Thoracic aorta (tissue), 2 donors: ENCODE data around the gene FMNL1. TPM values are rescaled to one million over a fixed set of nuclear protein-coding genes. Genes with fewer than 3 reads are reported as not detected.

Experiments
- ATAC-seq: fragments of 150-250 bp; one replicate; pipeline ENCODE4 v1.8.0; 2017; ENCODE audit warnings: low read depth; ENCODE audit not compliant: insufficient number of reproducible peaks, low FRiP score
- DNase-seq: peaks from one replicate; pipeline ENCODE4 v3.0.0-alpha.2; 2020; ENCODE audit warnings: low spot score
- H3K27ac ChIP-seq, 2 donors: fragments of 200-600 bp; sonication (generic); 1 replicate in 1 of 2; 2 replicates in 1 of 2; pipeline ENCODE4 v1.5.1; 2016; ENCODE audit warnings: mild to moderate bottlenecking in 2 of 2, moderate library complexity in 2 of 2
- H3K27me3 ChIP-seq: fragments of 200-600 bp; sonication (generic); replicated peaks from 2 replicates; pipeline ENCODE4 v1.6.0; 2016; ENCODE audit warnings: mild to moderate bottlenecking; ENCODE audit not compliant: insufficient read depth
- H3K36me3 ChIP-seq: fragments of 200-600 bp; sonication (generic); one replicate; pipeline ENCODE4 v1.5.1; 2016
- H3K4me1 ChIP-seq, 2 donors: fragments of 200-600 bp; sonication (generic); 1 replicate in 1 of 2; 2 replicates in 1 of 2; pipeline versions ENCODE4 v1.5.1 to v1.6.0; 2016; ENCODE audit warnings: low read depth in 2 of 2, mild to moderate bottlenecking in 1 of 2; ENCODE audit not compliant: control insufficient read depth in 1 of 2
- H3K4me3 ChIP-seq: fragments of 200-600 bp; sonication (generic); 2 replicates; pipeline ENCODE4 v1.5.1; 2016; ENCODE audit warnings: mild to moderate bottlenecking
- H3K9me3 ChIP-seq: fragments of 200-600 bp; sonication (generic); 2 replicates; pipeline ENCODE4 v1.5.1; 2016
- total RNA-seq, 2 donors: library from RNA; depleted of rRNA; stranded (reverse); fragments of >200 nt; gene quantifications; one replicate each; pipeline versions ENCODE4 v1.1.0 to v1.2.3, GENCODE V29; 2016
- TF ChIP-seq, protein P1 (sequence below): fragments of 200-600 bp; sonication (generic); IDR thresholded peaks from one replicate; pipeline ENCODE4 v1.5.1; 2019; ENCODE audit warnings: antibody characterized with exemption

FMNL1 gene
- total RNA-seq, 2 donors from 2014 or later, result 31.4 to 37.2 TPM

DNA sequence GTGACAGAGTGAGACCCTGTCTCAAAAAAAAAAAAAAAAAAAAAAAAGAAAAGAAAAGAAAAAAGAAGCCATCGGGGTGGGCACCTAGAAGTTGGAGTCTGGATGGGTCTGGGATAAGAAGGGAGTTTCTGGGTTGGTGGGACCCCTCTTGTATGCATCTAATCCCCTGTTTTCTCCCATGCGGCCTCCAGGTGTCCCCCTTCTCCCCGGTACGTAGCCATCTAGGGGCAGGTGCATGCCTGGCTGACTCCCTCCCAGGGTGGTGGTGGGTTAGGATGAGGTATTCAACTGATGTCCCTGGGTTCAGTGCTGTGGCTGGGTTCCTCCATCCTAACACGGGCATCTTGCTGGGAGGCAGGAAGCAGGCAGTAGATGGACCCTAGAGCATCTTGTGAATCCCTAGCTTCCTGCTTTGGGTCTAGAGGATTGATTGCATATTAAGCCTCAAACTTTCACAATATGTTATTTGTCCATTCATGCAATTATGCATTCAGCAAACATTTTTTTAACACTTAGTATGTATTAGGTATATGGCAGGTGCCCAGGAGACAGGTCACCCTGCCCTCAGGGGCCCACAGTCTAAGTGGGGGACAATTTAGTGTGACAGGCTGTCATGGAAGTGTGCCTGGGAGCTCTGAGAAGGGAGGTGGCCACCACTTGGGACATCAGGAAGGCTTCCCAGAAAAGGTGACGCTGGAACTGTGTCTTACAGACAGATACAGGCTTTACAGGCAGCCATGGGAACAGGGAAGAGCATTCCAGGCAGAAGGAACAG is 13.1 kb downstream of the FMNL1 start:
- H3K4me1 ChIP-seq, result no peaks in the 10 kb centered on the region
- no peaks in the 10 kb centered on the region for H3K27me3 ChIP-seq
- DNase-seq, result no peak
- H3K9me3 ChIP-seq, result no peaks in the 10 kb centered on the region
- no peak overlapping the region for H3K27ac ChIP-seq
- TF ChIP-seq, protein P1, sequence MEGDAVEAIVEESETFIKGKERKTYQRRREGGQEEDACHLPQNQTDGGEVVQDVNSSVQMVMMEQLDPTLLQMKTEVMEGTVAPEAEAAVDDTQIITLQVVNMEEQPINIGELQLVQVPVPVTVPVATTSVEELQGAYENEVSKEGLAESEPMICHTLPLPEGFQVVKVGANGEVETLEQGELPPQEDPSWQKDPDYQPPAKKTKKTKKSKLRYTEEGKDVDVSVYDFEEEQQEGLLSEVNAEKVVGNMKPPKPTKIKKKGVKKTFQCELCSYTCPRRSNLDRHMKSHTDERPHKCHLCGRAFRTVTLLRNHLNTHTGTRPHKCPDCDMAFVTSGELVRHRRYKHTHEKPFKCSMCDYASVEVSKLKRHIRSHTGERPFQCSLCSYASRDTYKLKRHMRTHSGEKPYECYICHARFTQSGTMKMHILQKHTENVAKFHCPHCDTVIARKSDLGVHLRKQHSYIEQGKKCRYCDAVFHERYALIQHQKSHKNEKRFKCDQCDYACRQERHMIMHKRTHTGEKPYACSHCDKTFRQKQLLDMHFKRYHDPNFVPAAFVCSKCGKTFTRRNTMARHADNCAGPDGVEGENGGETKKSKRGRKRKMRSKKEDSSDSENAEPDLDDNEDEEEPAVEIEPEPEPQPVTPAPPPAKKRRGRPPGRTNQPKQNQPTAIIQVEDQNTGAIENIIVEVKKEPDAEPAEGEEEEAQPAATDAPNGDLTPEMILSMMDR, result no peak
- ATAC-seq, result no peak
- no peak overlapping the region for H3K4me3 ChIP-seq
- H3K36me3 ChIP-seq, result no peaks in the 10 kb centered on the region

DNA sequence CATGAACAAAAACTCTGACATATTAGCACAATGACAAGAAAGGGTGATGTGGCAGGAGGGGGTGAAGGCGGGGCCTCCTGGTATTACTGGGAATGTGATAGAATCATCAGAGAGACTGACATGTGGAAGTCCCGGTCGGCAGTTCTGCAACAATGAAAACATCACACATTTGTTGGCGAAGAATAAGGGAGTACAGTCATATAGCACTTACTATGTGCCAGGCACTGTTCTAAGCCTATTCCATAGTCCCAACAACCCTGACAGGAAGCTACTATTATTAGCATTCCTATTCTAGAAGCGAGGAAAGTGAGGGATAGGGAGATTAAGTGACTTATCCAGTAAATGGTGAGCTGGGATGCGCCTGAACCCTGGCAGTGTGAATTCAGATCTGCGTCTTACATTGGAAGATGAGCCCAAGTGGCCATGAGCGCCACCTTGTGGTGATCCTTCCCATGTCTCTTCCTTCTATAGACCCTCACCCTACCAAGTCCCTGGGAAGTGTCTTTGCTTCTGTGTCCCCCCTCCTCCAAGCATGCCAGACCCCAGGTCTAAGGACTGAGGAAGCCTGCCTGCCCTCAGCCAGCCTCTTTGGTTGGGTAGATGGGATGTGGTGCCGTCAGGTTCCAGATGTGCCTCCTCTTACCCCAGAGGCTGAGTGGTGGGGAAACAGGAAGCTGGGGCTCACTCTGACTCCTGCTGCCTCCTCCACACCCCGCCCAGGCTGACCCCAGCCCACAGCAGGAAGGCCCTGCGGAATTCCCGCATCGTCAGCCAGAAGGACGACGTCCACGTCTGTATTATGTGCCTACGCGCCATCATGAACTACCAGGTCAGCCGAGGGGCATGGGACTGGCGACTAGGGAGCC is 14.0 kb downstream of the FMNL1 start:
- ATAC-seq, result no peak
- TF ChIP-seq, protein P1, result peak; percentile 69

DNA sequence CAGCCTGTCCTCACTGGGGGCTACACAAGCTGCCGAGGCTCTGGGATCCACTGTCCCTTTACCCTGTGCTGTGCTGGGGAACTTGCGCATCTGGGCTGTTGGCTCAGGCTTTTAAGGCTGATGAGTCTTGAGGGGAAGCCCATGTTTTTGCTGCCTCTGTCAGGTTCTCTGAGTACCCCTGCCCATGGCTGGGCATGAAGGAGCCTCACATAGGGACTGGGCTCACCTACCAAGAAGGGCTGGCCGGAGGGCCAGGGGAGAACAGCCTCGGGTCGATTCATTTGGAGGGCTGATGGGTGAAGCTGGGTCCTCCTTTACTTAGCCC is 14.6 kb downstream of the FMNL1 start:
- Histone ChIP-seq H3K9me3 (no peaks in the 10 kb centered on the region), H3K36me3 (no peaks in the 10 kb centered on the region), H3K4me3 (no peak overlapping the region), H3K4me1 (peaks cover 0 to 8% of the 10 kb centered on the region in 2 donors), H3K27ac (no peak overlapping the region), H3K27me3 (no peaks in the 10 kb centered on the region)
- DNase-seq, result no peak
- ATAC-seq, result no peak
- TF ChIP-seq, protein P1, result no peak

More for the DNA sequence above, 14.0 kb downstream of the FMNL1 start:
- Histone ChIP-seq H3K4me1 (peaks cover 0 to 2% of the 10 kb centered on the region in 2 donors), H3K4me3 (no peak overlapping the region), H3K9me3 (no peaks in the 10 kb centered on the region), H3K36me3 (no peaks in the 10 kb centered on the region), H3K27ac (no peak overlapping the region), H3K27me3 (no peaks in the 10 kb centered on the region)
- peak; percentile 30 for DNase-seq

DNA sequence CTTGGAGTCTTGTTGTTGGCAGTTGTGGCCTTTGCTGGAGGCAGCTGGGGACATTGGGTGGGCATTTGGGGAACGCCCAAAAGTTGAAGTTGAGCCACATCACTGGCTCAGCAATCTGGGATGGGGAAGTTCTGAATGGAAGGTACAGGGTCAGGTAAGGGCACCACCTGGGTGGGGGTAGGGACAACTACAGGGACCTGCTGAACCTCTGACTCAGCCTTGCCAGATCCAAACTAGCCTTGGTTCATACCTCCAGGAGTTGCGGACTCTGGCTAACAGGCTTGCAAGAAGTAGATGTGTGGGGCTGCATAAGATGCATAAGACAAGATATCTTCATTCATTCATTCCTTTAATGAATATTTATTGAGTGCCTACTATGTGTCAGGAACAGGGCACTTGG is 16.0 kb downstream of the FMNL1 start:
- Histone ChIP-seq H3K36me3 (no peaks in the 10 kb centered on the region), H3K27me3 (no peaks in the 10 kb centered on the region), H3K4me1 (peaks cover 0 to 11% of the 10 kb centered on the region in 2 donors), H3K9me3 (no peaks in the 10 kb centered on the region), H3K4me3 (no peak overlapping the region), H3K27ac (no peak overlapping the region)
- no peak for DNase-seq
- no peak for ATAC-seq
- TF ChIP-seq, protein P1, result no peak

DNA sequence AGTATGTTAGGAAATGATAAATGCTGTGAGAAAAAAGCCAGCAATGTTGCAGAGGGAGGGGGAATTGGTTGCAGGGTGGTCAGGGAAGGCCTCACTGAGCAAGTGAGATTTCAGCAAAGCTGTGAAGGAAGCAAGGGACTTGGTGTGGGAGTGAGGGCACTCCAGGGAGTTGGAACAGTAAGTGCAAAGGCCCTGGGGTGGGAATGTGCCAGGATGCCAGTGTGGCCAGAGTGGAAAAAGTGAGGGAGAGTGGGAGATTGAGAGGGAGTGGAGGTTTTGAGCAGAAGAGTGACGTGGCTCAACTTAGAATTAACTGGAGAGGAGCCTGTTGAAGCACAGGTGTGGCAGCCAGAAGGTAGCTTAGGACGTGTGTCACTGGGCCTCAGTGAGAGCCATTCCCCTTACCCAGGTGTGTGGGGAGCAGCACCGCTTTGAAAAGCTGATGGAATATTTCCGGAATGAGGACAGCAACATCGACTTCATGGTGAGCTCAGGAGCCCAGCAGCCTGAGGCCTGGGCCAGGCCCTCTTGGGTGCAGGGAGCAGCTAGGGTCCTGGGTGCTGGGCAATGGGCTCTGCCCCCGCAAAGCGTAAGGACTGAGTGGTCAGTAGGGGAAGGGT is 16.6 kb downstream of the FMNL1 start:
- ATAC-seq (no peak), DNase-seq (no peak)
- no peaks in the 10 kb centered on the region for H3K9me3 ChIP-seq
- TF ChIP-seq, protein P1, result no peak
- H3K27me3 ChIP-seq, result no peaks in the 10 kb centered on the region
- H3K36me3 ChIP-seq, result no peaks in the 10 kb centered on the region
- H3K4me1 ChIP-seq, result peaks cover 0 to 11% of the 10 kb centered on the region in 2 donors
- no peak overlapping the region for H3K4me3 ChIP-seq
- no peak overlapping the region for H3K27ac ChIP-seq
